Stimulated activated CD8-positive, alpha-beta memory T cell treated with anti-CD3 and anti-CD28 coated beads, Interleukin-4, amount 100 ng/mL, for 4 hours (primary cell): ENCODE data around the gene TMEM62.
"Not testable (repeated sequence)": the region's sequence is repeated elsewhere in the genome, so short reads cannot be mapped to it uniquely, and the experiment has no call there.

Experiments
- DNase-seq, 2 donors: peaks; one replicate each; pipeline ENCODE4 v3.0.0-alpha.2; 2020; ENCODE audit warnings: low read depth in 2 of 2, low spot score in 1 of 2

Gene TMEM62

GRCh38 chr15:43175656-43176309, 42.4 kb downstream of the TMEM62 start:
- not testable (repeated sequence) for DNase-seq

- not testable (repeated sequence) for DNase-seq
These were observed 43.8 kb downstream of the TMEM62 start for GRCh38 chr15:43177147-43177546.

GRCh38 chr15:43183270-43183669, 49.9 kb downstream of the TMEM62 start:
- no peak for DNase-seq

- DNase-seq, result no peak
These were observed 51.2 kb downstream of the TMEM62 start for GRCh38 chr15:43184407-43185124.

GRCh38 chr15:43185157-43186002, 52.0 kb downstream of the TMEM62 start, which contains the start of gene CCNDBP1:
Gene CCNDBP1 (plus strand): TSS chr15:43185403. CDS start chr15:43185499, 96 bp downstream.
- DNase-seq, result peak; percentile 53 to 77

GRCh38 chr15:43186003-43186353, 52.6 kb downstream of the TMEM62 start:
- no peak for DNase-seq

GRCh38 chr15:43187544-43188155, 54.3 kb downstream of the TMEM62 start:
- no peak for DNase-seq

GRCh38 chr15:43189296-43189695, 55.9 kb downstream of the TMEM62 start:
- no peak for DNase-seq

GRCh38 chr15:43190178-43190577, 56.8 kb downstream of the TMEM62 start:
- DNase-seq, result no peak

- no peak for DNase-seq
These were observed 60.3 kb downstream of the TMEM62 start for GRCh38 chr15:43193710-43194109.

- no peak for DNase-seq
These were observed 61.4 kb downstream of the TMEM62 start for GRCh38 chr15:43194795-43195194.

- no peak for DNase-seq
These were observed 63.6 kb downstream of the TMEM62 start for GRCh38 chr15:43196760-43197548.

GRCh38 chr15:43197773-43198172, 64.4 kb downstream of the TMEM62 start:
- DNase-seq, result not testable (repeated sequence)

GRCh38 chr15:43198556-43198955, 65.2 kb downstream of the TMEM62 start:
- DNase-seq, result not testable (repeated sequence)

- DNase-seq, result no peak
These were observed 65.6 kb downstream of the TMEM62 start for GRCh38 chr15:43198992-43199391.

- no peak for DNase-seq
These were observed 66.6 kb downstream of the TMEM62 start for GRCh38 chr15:43199945-43200488.

GRCh38 chr15:43204016-43204901, 70.9 kb downstream of the TMEM62 start:
- DNase-seq, result no peak

GRCh38 chr15:43206054-43206453, 72.7 kb downstream of the TMEM62 start:
- DNase-seq, result no peak

GRCh38 chr15:43207024-43207423, 73.6 kb downstream of the TMEM62 start:
- DNase-seq, result no peak
